Hepatocyte (in vitro differentiated cells): ENCODE data around the gene CA11.

Source experiments
- EZH2 ChIP-seq: fragments of 200-600 bp; sonication (generic); IDR thresholded peaks from 2 replicates; pipeline ENCODE4 v1.6.1; 2016; ENCODE audit warnings: antibody characterized with exemption, mild to moderate bottlenecking, borderline replicate concordance
- TF ChIP-seq, protein P1 (sequence below): fragments of 200-600 bp; sonication (generic); IDR thresholded peaks from 2 replicates; pipeline ENCODE4 v1.5.1; 2016; ENCODE audit warnings: antibody characterized with exemption, mild to moderate bottlenecking; ENCODE audit not compliant: poor library complexity

DNA sequence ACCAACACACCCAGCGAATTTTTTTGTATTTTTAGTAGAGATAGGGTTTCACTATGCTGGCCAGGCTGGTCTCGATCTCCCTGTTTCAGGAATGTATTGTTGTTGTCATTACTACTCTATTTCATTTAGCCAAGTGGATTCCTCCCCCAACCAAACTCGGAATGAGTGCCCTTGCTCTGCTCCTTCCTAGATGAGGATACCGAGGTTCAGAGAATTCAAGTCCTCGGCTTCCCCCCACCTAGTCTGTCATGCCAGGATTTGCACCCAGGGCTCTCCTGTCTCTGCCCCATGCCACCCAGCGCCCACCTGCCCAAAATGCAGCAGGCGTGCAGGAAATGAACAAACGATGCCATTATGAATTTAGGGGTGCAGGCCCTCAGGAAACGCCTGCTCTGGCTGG, 43.0 kb downstream of the CA11 start:
- TF ChIP-seq, protein P1, sequence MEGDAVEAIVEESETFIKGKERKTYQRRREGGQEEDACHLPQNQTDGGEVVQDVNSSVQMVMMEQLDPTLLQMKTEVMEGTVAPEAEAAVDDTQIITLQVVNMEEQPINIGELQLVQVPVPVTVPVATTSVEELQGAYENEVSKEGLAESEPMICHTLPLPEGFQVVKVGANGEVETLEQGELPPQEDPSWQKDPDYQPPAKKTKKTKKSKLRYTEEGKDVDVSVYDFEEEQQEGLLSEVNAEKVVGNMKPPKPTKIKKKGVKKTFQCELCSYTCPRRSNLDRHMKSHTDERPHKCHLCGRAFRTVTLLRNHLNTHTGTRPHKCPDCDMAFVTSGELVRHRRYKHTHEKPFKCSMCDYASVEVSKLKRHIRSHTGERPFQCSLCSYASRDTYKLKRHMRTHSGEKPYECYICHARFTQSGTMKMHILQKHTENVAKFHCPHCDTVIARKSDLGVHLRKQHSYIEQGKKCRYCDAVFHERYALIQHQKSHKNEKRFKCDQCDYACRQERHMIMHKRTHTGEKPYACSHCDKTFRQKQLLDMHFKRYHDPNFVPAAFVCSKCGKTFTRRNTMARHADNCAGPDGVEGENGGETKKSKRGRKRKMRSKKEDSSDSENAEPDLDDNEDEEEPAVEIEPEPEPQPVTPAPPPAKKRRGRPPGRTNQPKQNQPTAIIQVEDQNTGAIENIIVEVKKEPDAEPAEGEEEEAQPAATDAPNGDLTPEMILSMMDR = no peak
- TF ChIP-seq EZH2 = no peak
